ENCODE results near the gene ZFYVE9.

- TF ChIP-seq CTCF (IDR thresholded peaks at IDR 0.05) (peak; percentile 86), ZFX (IDR thresholded peaks at IDR 0.05; ENCODE audit: borderline replicate concordance) (no peak)
Measured at GRCh38 chr1:52127181-52128180, 14.4 kb upstream of the ZFYVE9 start.

Data from 22Rv1 (cell line).